Stimulated activated CD4-positive, alpha-beta T cell treated with anti-CD3 and anti-CD28 coated beads, Interleukin-4, amount 100 ng/mL, for 1 hour (primary cell): Measurements from ENCODE around the gene CMPK2.

Source experiments
- DNase-seq: peaks from one replicate; pipeline ENCODE4 v3.0.0-alpha.2; 2020

The CMPK2 gene

GRCh38 chr2:6808426-6808825 is 57.3 kb downstream of the CMPK2 start:
- no peak for DNase-seq

GRCh38 chr2:6806604-6807003 is 59.1 kb downstream of the CMPK2 start:
- no peak for DNase-seq

DNA sequence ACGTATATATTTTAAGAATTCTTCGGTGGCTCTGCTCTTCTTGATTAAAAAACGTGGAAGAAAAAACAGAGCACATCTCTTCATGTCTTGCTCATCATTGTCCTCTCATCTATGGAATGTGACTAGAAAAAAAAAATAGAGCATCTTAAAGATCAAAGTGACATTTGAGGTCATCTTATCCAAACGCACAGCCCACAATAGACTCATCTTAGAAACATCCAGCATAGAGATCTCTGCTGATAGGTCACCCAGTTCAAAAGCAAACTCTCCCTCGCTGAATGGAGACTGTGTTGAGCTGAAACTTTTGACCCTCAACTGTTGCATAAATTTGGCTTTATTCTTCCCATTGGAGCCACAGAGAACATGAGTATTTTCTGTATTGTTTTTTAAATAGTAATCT is 65.2 kb downstream of the CMPK2 start:
- no peak for DNase-seq
